Tibial artery (tissue), 4 donors: Measurements from ENCODE around the gene USH1C.

Source experiments
- DNase-seq, 2 donors: peaks; one replicate each; pipeline ENCODE4 v3.0.0-alpha.2; 2019
- H3K27ac ChIP-seq, 2 donors: fragments of 200-600 bp; sonication (generic) in 1 of 2; 1 replicate in 1 of 2; 2 replicates in 1 of 2; pipeline ENCODE4 v1.5.1; 2018 to 2019; ENCODE audit warnings: mild to moderate bottlenecking in 1 of 2
- H3K27me3 ChIP-seq, 2 donors: fragments of 200-600 bp; sonication (generic) in 1 of 2; one replicate each; pipeline versions ENCODE4 v1.5.1 to v1.6.0; 2016 to 2019
- H3K36me3 ChIP-seq, 3 donors: fragments of 200-600 bp; sonication (generic) in 2 of 3; one replicate each; pipeline ENCODE4 v1.5.1; 2016 to 2019; ENCODE audit warnings: mild to moderate bottlenecking in 2 of 3
- H3K4me1 ChIP-seq, 4 donors: fragments of 200-600 bp; sonication (generic) in 2 of 4; 1 replicate in 3 of 4; 2 replicates in 1 of 4; pipeline ENCODE4 v1.5.1; 2016 to 2019
- H3K4me3 ChIP-seq, 2 donors: fragments of 200-600 bp; sonication (generic) in 1 of 2; 1 replicate in 1 of 2; 2 replicates in 1 of 2; pipeline ENCODE4 v1.5.1; 2018 to 2019; ENCODE audit warnings: mild to moderate bottlenecking in 2 of 2
- H3K9me3 ChIP-seq, 3 donors: fragments of 200-600 bp; sonication (generic) in 1 of 3; one replicate each; pipeline ENCODE4 v1.5.1; 2016 to 2019
- CTCF ChIP-seq, 2 experiments: fragments of 200-600 bp in 1 of 2; fragments of 450-650 bp in 1 of 2; IDR thresholded peaks; one replicate each; pipeline ENCODE4 v1.5.1; 2017 to 2019; ENCODE audit warnings: antibody characterized with exemption in 2 of 2, mild to moderate bottlenecking in 1 of 2, moderate library complexity in 1 of 2
- intact Hi-C: fragments of 100-400 bp; cut with DNase I; formaldehyde crosslinking; loops from one replicate; pipeline ENCODE4 v1.15.0; 2023; ENCODE audit warnings: low total_unique reads

USH1C gene

GRCh38 chr11:17538731-17539130 is 5.5 kb downstream of the USH1C start:
- Histone ChIP-seq H3K4me1 (no peaks in the 10 kb centered on the region), H3K4me3 (no peak overlapping the region), H3K27me3 (peaks cover 0 to 5% of the 10 kb centered on the region in 2 donors), H3K27ac (no peak overlapping the region), H3K9me3 (no peaks in the 10 kb centered on the region), H3K36me3 (no peaks in the 10 kb centered on the region)
- no peak for TF ChIP-seq CTCF (IDR thresholded peaks at IDR 0.05)
- intact Hi-C loops, result no loop called here
- no peak for DNase-seq

- Histone ChIP-seq H3K4me3 (no peak overlapping the region), H3K36me3 (no peaks in the 10 kb centered on the region), H3K27me3 (peaks cover 0 to 8% of the 10 kb centered on the region in 2 donors), H3K4me1 (no peaks in the 10 kb centered on the region), H3K9me3 (no peaks in the 10 kb centered on the region), H3K27ac (no peak overlapping the region)
- TF ChIP-seq CTCF (IDR thresholded peaks at IDR 0.05), result no peak
- no peak for DNase-seq
- intact Hi-C loops, result no loop called here
Measured at GRCh38 chr11:17538054-17538453, 6.2 kb downstream of the USH1C start.

DNA sequence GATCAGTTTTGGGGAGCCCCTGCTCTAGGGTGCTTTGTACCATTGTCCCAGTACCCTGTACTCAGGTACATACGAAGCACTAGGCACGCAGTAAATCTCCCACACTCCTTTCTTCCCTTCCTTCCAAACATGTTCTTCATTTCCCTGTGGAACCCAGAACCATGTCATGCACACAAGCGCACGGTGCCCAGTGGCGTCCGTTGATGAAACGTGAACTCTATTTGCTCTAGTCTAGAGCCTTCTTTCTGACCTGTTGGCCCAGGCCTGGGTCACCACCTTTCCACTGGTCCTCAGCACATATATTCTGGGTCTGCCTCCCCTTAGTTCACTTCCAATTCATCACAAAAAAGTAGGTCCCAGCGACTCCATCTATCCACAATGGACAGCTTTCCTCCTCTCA is 7.0 kb downstream of the USH1C start:
- Histone ChIP-seq H3K9me3 (no peaks in the 10 kb centered on the region), H3K36me3 (no peaks in the 10 kb centered on the region), H3K4me3 (no peak overlapping the region), H3K27ac (no peak overlapping the region), H3K27me3 (peaks cover 0 to 10% of the 10 kb centered on the region in 2 donors), H3K4me1 (no peaks in the 10 kb centered on the region)
- TF ChIP-seq CTCF (IDR thresholded peaks at IDR 0.05), result no peak
- DNase-seq, result no peak
- intact Hi-C loops, result no loop called here

GRCh38 chr11:17535488-17535887 is 8.7 kb downstream of the USH1C start:
- no peak for TF ChIP-seq CTCF (IDR thresholded peaks at IDR 0.05)
- no peak overlapping the region for H3K4me3 ChIP-seq
- no peaks in the 10 kb centered on the region for H3K36me3 ChIP-seq
- no peaks in the 10 kb centered on the region for H3K4me1 ChIP-seq
- H3K27ac ChIP-seq, result no peak overlapping the region
- no peaks in the 10 kb centered on the region for H3K9me3 ChIP-seq
- intact Hi-C loops, result no loop called here
- DNase-seq, result no peak
- peaks cover 0 to 19% of the 10 kb centered on the region in 2 donors for H3K27me3 ChIP-seq

DNA sequence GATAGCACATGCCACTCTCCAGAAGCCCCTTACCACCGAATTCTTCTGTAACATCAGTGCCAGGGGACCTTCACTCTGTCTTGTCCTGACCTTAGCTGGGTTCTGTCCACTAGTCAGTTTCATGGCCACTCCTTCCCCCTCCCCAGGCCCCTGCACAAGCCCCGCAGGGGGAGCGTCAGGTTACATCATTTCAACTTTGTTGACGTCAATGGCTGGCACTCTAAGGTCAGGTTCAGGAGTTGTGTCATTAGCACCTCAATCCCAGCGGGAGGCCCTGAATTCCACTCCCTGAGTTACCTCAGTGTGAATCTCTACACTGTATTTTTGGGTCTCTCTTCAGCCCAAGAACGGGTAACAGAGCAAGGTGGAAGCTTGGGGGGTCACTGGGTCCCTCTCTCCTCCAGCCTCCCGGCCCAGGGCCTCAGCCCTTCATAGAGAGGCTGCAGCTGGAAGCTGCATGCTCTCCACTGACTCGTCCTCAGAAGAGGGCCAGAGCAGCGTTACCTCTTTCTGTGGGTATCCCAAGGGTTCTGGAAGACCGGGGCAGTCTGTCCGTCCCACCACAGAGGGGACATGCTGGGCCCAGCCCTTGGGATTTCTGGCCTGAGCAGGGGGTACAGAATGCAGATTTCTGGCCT is 10.3 kb downstream of the USH1C start:
- intact Hi-C loops, result no loop called here
- H3K9me3 ChIP-seq, result no peaks in the 10 kb centered on the region
- H3K36me3 ChIP-seq, result no peaks in the 10 kb centered on the region
- peaks cover 0 to 24% of the 10 kb centered on the region in 2 donors for H3K27me3 ChIP-seq
- DNase-seq, result no peak
- no peak for TF ChIP-seq CTCF (IDR thresholded peaks at IDR 0.05)
- no peaks in the 10 kb centered on the region for H3K4me1 ChIP-seq
- no peak overlapping the region for H3K27ac ChIP-seq
- H3K4me3 ChIP-seq, result no peak overlapping the region

GRCh38 chr11:17533341-17533740 is 10.9 kb downstream of the USH1C start:
- intact Hi-C loops, result no loop called here
- H3K27me3 ChIP-seq, result peaks cover 0 to 26% of the 10 kb centered on the region in 2 donors
- no peak for TF ChIP-seq CTCF (IDR thresholded peaks at IDR 0.05)

More at GRCh38 chr11:17533341-17533740, 10.9 kb downstream of the USH1C start:
- no peak overlapping the region for H3K27ac ChIP-seq
- no peak for DNase-seq
- no peak overlapping the region for H3K4me3 ChIP-seq
- H3K4me1 ChIP-seq, result no peaks in the 10 kb centered on the region
- no peaks in the 10 kb centered on the region for H3K9me3 ChIP-seq
- H3K36me3 ChIP-seq, result no peaks in the 10 kb centered on the region
